ENCODE data around the gene TAOK2.
"Not testable (repeated sequence)": the region's sequence is repeated elsewhere in the genome, so short reads cannot be mapped to it uniquely, and the experiment has no call there.

GRCh38 chr16:29959821-29960220 is 13.8 kb upstream of the TAOK2 start:
- not testable (repeated sequence) for TF ChIP-seq POLR2A, CTCF (IDR thresholded peaks at IDR 0.05)

All from uterus (tissue), 2 donors.